Epithelial cell of proximal tubule (primary cell): ENCODE data around the gene CAMTA1. TPM values are rescaled to one million over a fixed set of nuclear protein-coding genes. Genes with fewer than 3 reads are reported as not detected.

Experiments
- DNase-seq: peaks from one replicate; pipeline ENCODE4 v3.0.0-alpha.2; 2011; ENCODE audit warnings: low read depth
- H3K4me3 ChIP-seq: 2 replicates; pipeline ENCODE4 v1.5.1; 2011; ENCODE audit warnings: low read depth, mild to moderate bottlenecking, low read length
- total RNA-seq: library from RNA; depleted of rRNA; stranded (reverse); fragments of >200 nt; gene quantifications from 2 replicates; pipeline ENCODE4 v1.2.3, GENCODE V29; 2015
- TF ChIP-seq, protein P1 (sequence below): conservative IDR thresholded peaks from 2 replicates; pipeline ENCODE4 v1.5.1; 2012; ENCODE audit warnings: low read depth, mild to moderate bottlenecking, low read length

CAMTA1 gene
- total RNA-seq, 1 donor from 2014 or later = 79.2 TPM

- DNase-seq = no peak
- TF ChIP-seq, protein P1, sequence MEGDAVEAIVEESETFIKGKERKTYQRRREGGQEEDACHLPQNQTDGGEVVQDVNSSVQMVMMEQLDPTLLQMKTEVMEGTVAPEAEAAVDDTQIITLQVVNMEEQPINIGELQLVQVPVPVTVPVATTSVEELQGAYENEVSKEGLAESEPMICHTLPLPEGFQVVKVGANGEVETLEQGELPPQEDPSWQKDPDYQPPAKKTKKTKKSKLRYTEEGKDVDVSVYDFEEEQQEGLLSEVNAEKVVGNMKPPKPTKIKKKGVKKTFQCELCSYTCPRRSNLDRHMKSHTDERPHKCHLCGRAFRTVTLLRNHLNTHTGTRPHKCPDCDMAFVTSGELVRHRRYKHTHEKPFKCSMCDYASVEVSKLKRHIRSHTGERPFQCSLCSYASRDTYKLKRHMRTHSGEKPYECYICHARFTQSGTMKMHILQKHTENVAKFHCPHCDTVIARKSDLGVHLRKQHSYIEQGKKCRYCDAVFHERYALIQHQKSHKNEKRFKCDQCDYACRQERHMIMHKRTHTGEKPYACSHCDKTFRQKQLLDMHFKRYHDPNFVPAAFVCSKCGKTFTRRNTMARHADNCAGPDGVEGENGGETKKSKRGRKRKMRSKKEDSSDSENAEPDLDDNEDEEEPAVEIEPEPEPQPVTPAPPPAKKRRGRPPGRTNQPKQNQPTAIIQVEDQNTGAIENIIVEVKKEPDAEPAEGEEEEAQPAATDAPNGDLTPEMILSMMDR = no peak
- H3K4me3 ChIP-seq = no peak overlapping the region
Observed at GRCh38 chr1:7457811-7458210, 672.6 kb downstream of the CAMTA1 start.

- DNase-seq = no peak
- H3K4me3 ChIP-seq = no peak overlapping the region
- TF ChIP-seq, protein P1 = no peak
Observed at GRCh38 chr1:7458946-7459345, 673.7 kb downstream of the CAMTA1 start.

DNA sequence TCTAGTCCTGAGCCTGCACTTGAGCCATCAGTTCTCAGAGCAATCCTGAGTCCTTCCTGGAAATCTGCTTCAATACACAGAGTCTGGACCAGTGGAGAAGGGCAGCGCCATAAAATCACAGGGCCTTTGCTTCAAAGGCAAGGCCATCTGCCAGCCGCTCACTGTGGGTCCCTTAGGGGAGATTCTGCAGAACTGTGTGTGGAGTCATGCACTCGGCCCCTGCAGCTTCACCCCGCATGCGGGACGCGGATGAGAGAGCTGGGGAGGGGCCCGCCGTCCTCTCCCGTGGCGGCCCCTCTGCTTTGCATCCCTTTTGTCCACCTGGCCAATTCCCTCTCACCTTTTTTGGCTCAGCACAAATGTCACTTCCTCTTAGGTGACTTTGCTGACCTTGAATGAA is 674.7 kb downstream of the CAMTA1 start:
- TF ChIP-seq, protein P1 = no peak
- DNase-seq = no peak

DNA sequence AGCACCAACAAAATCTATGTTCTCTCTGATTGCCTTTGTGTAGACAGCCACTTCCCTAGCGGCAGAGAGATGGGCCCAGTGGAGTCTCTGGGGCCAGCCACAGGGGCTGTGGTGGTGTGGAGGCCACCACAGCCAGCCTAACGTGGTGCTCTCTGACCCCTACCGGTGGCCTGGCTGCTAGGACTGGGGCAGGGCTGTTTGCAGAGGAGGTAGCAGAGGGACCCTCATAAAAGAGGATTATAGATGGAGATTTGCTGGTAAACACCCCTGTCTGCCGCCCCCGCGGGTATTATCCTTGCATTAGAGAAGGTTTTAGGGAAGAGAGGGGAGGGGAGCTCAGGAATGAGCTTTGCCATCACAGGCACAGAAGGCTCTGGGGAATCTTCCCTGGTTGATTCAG is 675.6 kb downstream of the CAMTA1 start:
- no peak for DNase-seq
- TF ChIP-seq, protein P1 = no peak
- no peak overlapping the region for H3K4me3 ChIP-seq

More for the DNA sequence above, 674.7 kb downstream of the CAMTA1 start:
- no peak overlapping the region for H3K4me3 ChIP-seq

DNA sequence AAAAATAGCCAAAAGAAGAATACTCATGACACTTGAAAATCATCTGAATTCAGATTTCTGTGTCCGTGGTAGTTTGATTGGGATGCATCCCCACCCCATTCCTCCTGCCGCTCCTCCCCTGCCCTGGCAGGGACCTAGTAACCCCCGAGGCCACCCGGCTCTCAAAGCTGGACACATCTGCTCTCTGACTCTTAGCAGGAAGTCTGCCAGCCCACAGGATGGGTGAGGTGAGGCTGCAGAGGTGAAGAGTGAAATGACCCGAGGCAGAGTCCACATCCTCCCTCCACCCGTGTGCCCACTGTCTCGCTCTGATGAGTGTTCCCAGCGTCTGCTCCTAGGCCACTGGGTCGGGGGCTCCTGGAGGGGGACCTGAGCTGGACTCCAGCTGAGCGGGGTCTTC is 677.4 kb downstream of the CAMTA1 start:
- DNase-seq = no peak
- TF ChIP-seq, protein P1 = no peak
- no peak overlapping the region for H3K4me3 ChIP-seq

GRCh38 chr1:7463526-7463925 is 678.3 kb downstream of the CAMTA1 start:
- TF ChIP-seq, protein P1 = no peak
- no peak overlapping the region for H3K4me3 ChIP-seq
- DNase-seq = no peak

- no peak overlapping the region for H3K4me3 ChIP-seq
- DNase-seq = no peak
- TF ChIP-seq, protein P1 = no peak
Observed at GRCh38 chr1:7464736-7465135, 679.5 kb downstream of the CAMTA1 start.
